Caco-2 (cell line): Measurements from ENCODE around the gene C3orf18. TPM values are rescaled to one million over a fixed set of nuclear protein-coding genes. Genes with fewer than 3 reads are reported as not detected.

ENCODE experiments used
- BruUV-seq: library from RNA; stranded (reverse); fragments of 400-500 nt; replicated peaks from 2 replicates; lab custom pipeline; 2021; lab: Mats Ljungman, UMichigan
- CTCF ChIA-PET: fragments of 300-600 bp; sonication (Branson Sonifier 250); formaldehyde crosslinking; loops from one replicate; lab custom pipeline; 2022; ENCODE audit warnings: antibody characterized with exemption; lab: Charles Lee
- POLR2A ChIA-PET: fragments of 300-600 bp; sonication (Branson Sonifier 250); formaldehyde crosslinking; loops from one replicate; lab custom pipeline; 2022; ENCODE audit warnings: antibody characterized with exemption; lab: Charles Lee
- DNase-seq, 2 experiments: peaks; one replicate each; pipeline versions ENCODE4 v3.0.0 to v3.0.0-alpha.2; 2020 to 2022
- H3K27me3 ChIP-seq: replicated peaks from 2 replicates; pipeline ENCODE4 v1.6.0; 2011; ENCODE audit warnings: low read length; ENCODE audit not compliant: control insufficient read depth, insufficient read depth
- H3K36me3 ChIP-seq: 2 replicates; pipeline ENCODE4 v1.5.1; 2011; ENCODE audit warnings: low read length; ENCODE audit not compliant: control insufficient read depth, insufficient read depth
- H3K4me1 ChIP-seq: fragments of 250-450 bp; sonication (Bioruptor Pico); 2 replicates; pipeline ENCODE4 v1.5.1; 2020; ENCODE audit warnings: mild to moderate bottlenecking
- H3K4me3 ChIP-seq: 2 replicates; pipeline ENCODE4 v1.5.1; 2011; ENCODE audit warnings: low read depth, mild to moderate bottlenecking, control low read depth, low read length
- H3K9me3 ChIP-seq: fragments of 250-450 bp; sonication (Bioruptor Pico); 2 replicates; pipeline ENCODE4 v1.5.1; 2020; ENCODE audit warnings: mild to moderate bottlenecking, moderate library complexity
- H3K27ac Mint-ChIP-seq: one replicate; pipeline ENCODE4 v1.8.0; 2022; ENCODE audit warnings: mixed read lengths; ENCODE audit not compliant: unreplicated experiment
- H3K27me3 Mint-ChIP-seq: one replicate; pipeline ENCODE4 v1.8.0; 2022; ENCODE audit warnings: mixed read lengths; ENCODE audit not compliant: insufficient read depth, unreplicated experiment
- H3K36me3 Mint-ChIP-seq: one replicate; pipeline ENCODE4 v1.8.0; 2022; ENCODE audit warnings: mild to moderate bottlenecking, mixed read lengths; ENCODE audit not compliant: insufficient read depth, unreplicated experiment
- H3K4me1 Mint-ChIP-seq: one replicate; pipeline ENCODE4 v1.8.0; 2022; ENCODE audit warnings: low read depth, mixed read lengths; ENCODE audit not compliant: unreplicated experiment
- H3K4me3 Mint-ChIP-seq: one replicate; pipeline ENCODE4 v1.8.0; 2022; ENCODE audit warnings: mild to moderate bottlenecking, moderate library complexity, mixed read lengths; ENCODE audit not compliant: unreplicated experiment
- H3K9me3 Mint-ChIP-seq: one replicate; pipeline ENCODE4 v1.8.0; 2022; ENCODE audit warnings: mixed read lengths; ENCODE audit not compliant: unreplicated experiment
- CTCF ChIP-seq, 2 experiments: fragments of 200-600 bp in 1 of 2; IDR thresholded peaks; 1 replicate in 1 of 2; 2 replicates in 1 of 2; pipeline versions ENCODE4 v1.5.1 to v1.8.0; 2011 to 2022; ENCODE audit warnings: antibody characterized with exemption in 1 of 2, control low read depth in 1 of 2, inconsistent platforms in 1 of 2, low read depth in 1 of 2, low read length in 1 of 2, mild to moderate bottlenecking in 1 of 2, moderate library complexity in 1 of 2; ENCODE audit not compliant: insufficient read depth in 1 of 2, severe bottlenecking in 1 of 2, unreplicated experiment in 1 of 2
- intact Hi-C: fragments of 100-400 bp; cut with micrococcal nuclease; formaldehyde crosslinking; loops from one replicate; pipeline ENCODE4 v1.10.0; 2022; ENCODE audit not compliant: unreplicated experiment
- total RNA-seq: library from RNA; stranded (reverse); gene quantifications from 2 replicates; pipeline ENCODE4 v1.2.3, GENCODE V29; 2022

C3orf18 gene
- total RNA-seq, 1 experiment from 2014 or later: 2.1 TPM

DNA sequence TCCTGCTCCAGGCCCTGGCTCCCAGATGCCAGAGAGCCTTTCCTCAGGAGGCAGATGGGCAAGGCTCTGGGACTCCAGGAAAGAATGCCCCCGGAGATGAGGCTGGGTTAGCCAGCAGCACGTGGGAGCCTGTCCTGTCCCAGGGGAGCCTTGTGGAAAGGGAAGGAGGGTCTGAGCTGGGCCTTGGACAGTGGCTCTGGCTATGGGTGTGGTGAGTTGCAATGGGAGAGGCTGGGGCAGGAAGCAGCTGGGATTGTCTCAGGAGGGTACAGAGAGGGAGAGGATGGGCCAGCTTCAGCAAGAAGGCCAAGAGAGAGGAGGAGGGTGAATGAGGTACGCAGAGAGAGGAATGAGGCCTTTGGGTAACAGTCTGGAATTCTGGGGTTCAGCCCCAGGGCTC lies 46.7 kb downstream of the C3orf18 start:
- H3K4me3 Mint-ChIP-seq: no peak overlapping the region
- no peaks in the 10 kb centered on the region for H3K4me1 Mint-ChIP-seq

DNA sequence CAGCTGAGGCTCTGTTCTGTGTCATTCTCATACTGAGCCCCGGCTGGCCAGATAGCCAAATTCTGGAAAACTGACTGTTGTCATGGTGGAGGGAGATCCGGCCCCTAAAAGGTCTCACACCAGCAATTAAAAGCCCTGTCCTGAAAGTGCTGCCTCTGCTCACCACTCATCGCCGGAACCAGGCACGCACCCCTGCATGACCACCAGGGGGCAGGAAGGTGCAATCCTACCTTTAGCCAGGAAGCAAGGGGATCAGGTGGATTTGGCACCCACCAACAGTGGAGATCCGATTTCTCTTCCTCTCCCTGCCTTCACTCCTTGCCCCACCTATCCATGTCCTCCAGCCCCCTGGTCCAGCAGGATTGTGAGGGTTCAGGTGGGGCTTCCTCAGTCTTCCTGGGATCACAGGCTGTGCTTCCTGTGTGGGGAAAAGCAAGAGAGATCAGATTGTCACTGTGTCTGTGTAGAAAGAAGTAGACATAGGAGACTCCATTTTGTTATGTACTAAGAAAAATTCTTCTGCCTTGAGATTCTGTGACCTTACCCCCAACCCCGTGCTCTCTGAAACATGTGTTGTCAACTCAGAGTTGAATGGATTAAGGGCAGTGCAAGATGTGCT lies 48.0 kb downstream of the C3orf18 start:
- Histone ChIP-seq H3K4me1 (0 out of 2 replicates have a peak, but pooled peaks cover 11% of the 10 kb centered on the region), H3K36me3 (no peaks in the 10 kb centered on the region), H3K9me3 (no peaks in the 10 kb centered on the region), H3K27me3 (no peaks in the 10 kb centered on the region; the same call in none of the 2 replicates), H3K4me3 (no peak overlapping the region)
- H3K36me3 Mint-ChIP-seq: no peaks in the 10 kb centered on the region
- ChIA-PET POLR2A (no interaction called here), CTCF (no interaction called here)
- DNase-seq: peak; percentile 74 to 83
- H3K4me3 Mint-ChIP-seq: no peak overlapping the region
- TF ChIP-seq CTCF (IDR thresholded peaks at IDR 0.05; ENCODE audit: insufficient read depth in 1 of 2, low read depth in 1 of 2, low read length in 1 of 2, severe bottlenecking in 1 of 2, unreplicated experiment in 1 of 2): peak; percentile 91 to 96
- intact Hi-C loops: loop anchor here (1.0 to 2.0 kb wide), 3 partner anchors 23 to 95 kb away; no protein-coding TSS in a partner anchor
- H3K9me3 Mint-ChIP-seq: no peaks in the 10 kb centered on the region
- no TSS peak for BruUV-seq
- no peak overlapping the region for H3K27ac Mint-ChIP-seq
- H3K27me3 Mint-ChIP-seq: peaks cover 4% of the 10 kb centered on the region
- no peaks in the 10 kb centered on the region for H3K4me1 Mint-ChIP-seq

More for the DNA sequence above, 46.7 kb downstream of the C3orf18 start:
- ChIA-PET POLR2A (no interaction called here), CTCF (no interaction called here)
- no peak for TF ChIP-seq CTCF (IDR thresholded peaks at IDR 0.05; ENCODE audit: insufficient read depth in 1 of 2, low read depth in 1 of 2, low read length in 1 of 2, severe bottlenecking in 1 of 2, unreplicated experiment in 1 of 2)
- H3K27ac Mint-ChIP-seq: no peak overlapping the region
- no peaks in the 10 kb centered on the region for H3K9me3 ChIP-seq
- BruUV-seq: no TSS peak
- no peaks in the 10 kb centered on the region for H3K9me3 Mint-ChIP-seq
- no peak overlapping the region for H3K4me3 ChIP-seq
- DNase-seq: no peak
- intact Hi-C loops: no loop called here
- H3K27me3 ChIP-seq: no peaks in the 10 kb centered on the region; the same call in none of the 2 replicates
- no peaks in the 10 kb centered on the region for H3K36me3 ChIP-seq
- no peaks in the 10 kb centered on the region for H3K36me3 Mint-ChIP-seq
- H3K4me1 ChIP-seq: 0 out of 2 replicates have a peak, but pooled peaks cover 9% of the 10 kb centered on the region
- H3K27me3 Mint-ChIP-seq: peaks cover 4% of the 10 kb centered on the region

GRCh38 chr3:50518436-50518835 lies 49.1 kb downstream of the C3orf18 start:
- no peak overlapping the region for H3K4me3 ChIP-seq
- BruUV-seq: no TSS peak
- Mint-ChIP-seq H3K4me1 (no peaks in the 10 kb centered on the region), H3K9me3 (no peaks in the 10 kb centered on the region), H3K4me3 (no peak overlapping the region), H3K36me3 (no peaks in the 10 kb centered on the region), H3K27me3 (peaks cover 5% of the 10 kb centered on the region), H3K27ac (no peak overlapping the region)
- no peaks in the 10 kb centered on the region; the same call in none of the 2 replicates for H3K27me3 ChIP-seq
- intact Hi-C loops: loop anchor here (2.0 kb wide), 1 partner anchor 32 kb away; no protein-coding TSS in a partner anchor
- POLR2A ChIA-PET: interaction anchor here (0.6 kb wide), 2 partner anchors 82 to 169 kb away, joined by 5 to 6 read pairs; no protein-coding TSS in a partner anchor
- no peak for TF ChIP-seq CTCF (IDR thresholded peaks at IDR 0.05; ENCODE audit: insufficient read depth in 1 of 2, low read depth in 1 of 2, low read length in 1 of 2, severe bottlenecking in 1 of 2, unreplicated experiment in 1 of 2)
- H3K4me1 ChIP-seq: 0 out of 2 replicates have a peak, but pooled peaks cover 11% of the 10 kb centered on the region
- CTCF ChIA-PET: interaction anchor here (0.9 kb wide), 1 partner anchor 24 kb away, joined by 10 read pairs; no protein-coding TSS in a partner anchor
- no peaks in the 10 kb centered on the region for H3K36me3 ChIP-seq
- no peak for DNase-seq
- H3K9me3 ChIP-seq: no peaks in the 10 kb centered on the region
